A549 (cell line): Measurements from ENCODE around the gene LMF2. TPM values are rescaled to one million over a fixed set of nuclear protein-coding genes. Genes with fewer than 3 reads are reported as not detected.

ENCODE experiments used
- ATAC-seq, 2 experiments: fragments of 200-7000 bp in 1 of 2; fragments of >200 bp in 1 of 2; cut with Nextera tagmentation in 1 of 2; cut with Tn5 transposase in 1 of 2; 3 replicates each; pipeline versions ENCODE4 v1.8.0 to v1.9.1; 2018 to 2020; ENCODE audit warnings: mild to moderate bottlenecking in 1 of 2, moderate library complexity in 1 of 2
- CTCF ChIA-PET: fragments of 300-600 bp; sonication (Branson Sonifier 250); formaldehyde crosslinking; extraction: SDS; loops from one replicate; lab custom pipeline; 2021; ENCODE audit warnings: antibody characterized with exemption, inconsistent platforms; lab: Yijun Ruan, JAX
- POLR2A ChIA-PET: fragments of 350-600 bp; formaldehyde crosslinking; extraction: SDS; loops from one replicate; lab custom pipeline; 2021; ENCODE audit warnings: antibody characterized with exemption, inconsistent platforms; lab: Yijun Ruan, JAX
- DNase-seq, 2 experiments: peaks; one replicate each; pipeline versions ENCODE4 v3.0.0 to v3.0.0-alpha.2; 2011 to 2016; ENCODE audit warnings: low read depth in 1 of 2, low spot score in 1 of 2
- FAIRE-seq: peaks from 2 replicates; lab custom pipeline; 2011; peaks lifted over from hg19 to GRCh38; lab: Jason Lieb, UNC
- H3K27ac ChIP-seq, 2 experiments: fragments of >200 bp; sonication (Bioruptor Twin); formaldehyde crosslinking; 3 replicates each; pipeline ENCODE4 v1.5.1; 2016 to 2017
- H3K4me1 ChIP-seq: fragments of >200 bp; sonication (Bioruptor Twin); formaldehyde crosslinking; 3 replicates; pipeline ENCODE4 v1.6.1; 2016
- H3K4me2 ChIP-seq: fragments of >200 bp; sonication (Bioruptor Twin); formaldehyde crosslinking; 3 replicates; pipeline ENCODE4 v1.6.1; 2016
- H3K4me3 ChIP-seq: fragments of >200 bp; sonication (Bioruptor Twin); formaldehyde crosslinking; 3 replicates; pipeline ENCODE4 v1.5.1; 2016
- H3K9me3 ChIP-seq: fragments of >200 bp; sonication (Bioruptor Twin); formaldehyde crosslinking; 3 replicates; pipeline ENCODE4 v1.6.1; 2016
- BCL3 ChIP-seq: fragments of >200 bp; sonication (Bioruptor Twin); formaldehyde crosslinking; IDR thresholded peaks from 3 replicates; pipeline ENCODE4 v1.6.1; 2016
- EHF ChIP-seq: fragments of 250-450 bp; sonication (Bioruptor Pico); IDR thresholded peaks from 2 replicates; pipeline ENCODE4 v1.5.0; 2020; ENCODE audit warnings: mild to moderate bottlenecking
- ELK1 ChIP-seq: fragments of 150-350 bp; IDR thresholded peaks from 2 replicates; pipeline ENCODE4 v1.6.1; 2014; ENCODE audit warnings: low read depth, mild to moderate bottlenecking, low read length
- EP300 ChIP-seq, 2 experiments: fragments of >200 bp; sonication (Bioruptor Twin); formaldehyde crosslinking; IDR thresholded peaks; 2 replicates in 1 of 2; 3 replicates in 1 of 2; pipeline ENCODE4 v1.6.1; 2016 to 2017
- FOSB ChIP-seq: fragments of 250-450 bp; sonication (Bioruptor Pico); IDR thresholded peaks from 2 replicates; pipeline ENCODE4 v1.5.0; 2020; ENCODE audit warnings: mild to moderate bottlenecking, moderate library complexity
- GATA3 ChIP-seq: IDR thresholded peaks from 2 replicates; pipeline ENCODE4 v1.6.1; 2012; ENCODE audit warnings: borderline replicate concordance
- HEYL ChIP-seq: fragments of 250-450 bp; sonication (Bioruptor Pico); IDR thresholded peaks from 2 replicates; pipeline ENCODE4 v1.8.0; 2021; ENCODE audit warnings: mild to moderate bottlenecking, moderate library complexity
- HMGXB4 ChIP-seq: fragments of 250-450 bp; sonication (Bioruptor Pico); IDR thresholded peaks from 2 replicates; pipeline ENCODE4 v1.5.0; 2021; ENCODE audit warnings: mild to moderate bottlenecking, moderate library complexity, borderline replicate concordance
- HOXB13 ChIP-seq: fragments of 250-450 bp; sonication (Bioruptor Pico); IDR thresholded peaks from 2 replicates; pipeline ENCODE4 v1.5.0; 2020; ENCODE audit warnings: low read depth, mild to moderate bottlenecking, moderate library complexity
- JUNB ChIP-seq: fragments of >200 bp; sonication (Bioruptor Twin); formaldehyde crosslinking; IDR thresholded peaks from 2 replicates; pipeline ENCODE4 v1.6.1; 2016
- KDM1A ChIP-seq: fragments of 200-600 bp; sonication (generic); IDR thresholded peaks from 2 replicates; pipeline ENCODE4 v1.6.1; 2016; ENCODE audit warnings: low read depth, mild to moderate bottlenecking
- KDM5A ChIP-seq: fragments of 200-600 bp; sonication (generic); IDR thresholded peaks from 2 replicates; pipeline ENCODE4 v1.6.1; 2016; ENCODE audit warnings: antibody characterized with exemption, mild to moderate bottlenecking
- NFE2L2 ChIP-seq: fragments of 150-350 bp; conservative IDR thresholded peaks from 2 replicates; pipeline ENCODE4 v1.6.1; 2014; ENCODE audit warnings: low read length
- PBX3 ChIP-seq: IDR thresholded peaks from 2 replicates; pipeline ENCODE4 v1.6.1; 2012
- REST ChIP-seq: fragments of 200-600 bp; sonication (generic); IDR thresholded peaks from 2 replicates; pipeline ENCODE4 v1.6.1; 2016; ENCODE audit warnings: antibody characterized with exemption, mild to moderate bottlenecking, moderate library complexity
- RFX5 ChIP-seq: fragments of 450-650 bp; IDR thresholded peaks from 2 replicates; pipeline ENCODE4 v1.7.1; 2014; ENCODE audit warnings: antibody characterized with exemption, mild to moderate bottlenecking, moderate library complexity
- SMC3 ChIP-seq: fragments of >200 bp; sonication (Bioruptor Twin); formaldehyde crosslinking; IDR thresholded peaks from 3 replicates; pipeline ENCODE4 v1.6.1; 2018; ENCODE audit warnings: inconsistent platforms
- SREBF2 ChIP-seq: fragments of 450-650 bp; IDR thresholded peaks from 2 replicates; pipeline ENCODE4 v1.6.1; 2014; ENCODE audit warnings: mild to moderate bottlenecking, moderate library complexity
- TFCP2L1 ChIP-seq: fragments of 250-450 bp; sonication (Bioruptor Pico); IDR thresholded peaks from 2 replicates; pipeline ENCODE4 v1.5.0; 2021; ENCODE audit warnings: mild to moderate bottlenecking
- USF2 ChIP-seq: fragments of 450-650 bp; IDR thresholded peaks from 2 replicates; pipeline ENCODE4 v1.6.1; 2014; ENCODE audit warnings: antibody characterized with exemption
- ZSCAN20 ChIP-seq: fragments of 250-450 bp; sonication (Bioruptor Pico); IDR thresholded peaks from 2 replicates; pipeline ENCODE4 v1.8.0; 2022; ENCODE audit warnings: mild to moderate bottlenecking, moderate library complexity
- WGBS: methylation state at CpG from one replicate; pipeline ENCODE4 v1.1.6; 2017; ENCODE audit errors: missing lambda C conversion rate; 5-methylcytosine and 5-hydroxymethylcytosine counted together
- polyA plus RNA-seq, 4 experiments: library from polyadenylated mRNA; depleted of rRNA in 3 of 4; stranded (reverse); fragments of >200 nt; fragmentation: RNase III in 1 of 4; extraction: RNeasy Plus Mini Kit Qiagen cat#74134 plus additional on column Dnase treatment in 1 of 4; gene quantifications; 2 replicates in 3 of 4; 3 replicates in 1 of 4; pipeline ENCODE4 v1.2.3, GENCODE V29; 2011 to 2017

LMF2 gene
- polyA plus RNA-seq, 2 of the 4 experiments (the other 2 are of a cell fraction) = 13.0 to 32.5 TPM

GRCh38 chr22:50519151-50519550, 11.6 kb upstream of the LMF2 start:
- POLR2A ChIA-PET = no interaction called here
- no peak for TF ChIP-seq USF2
- TF ChIP-seq ZSCAN20 (CRISPR knock-in tag) = no peak
- TF ChIP-seq SMC3 = no peak
- Histone ChIP-seq H3K27ac (no peak overlapping the region), H3K4me1 (0 out of 3 replicates have a peak, but pooled peaks cover 2% of the 10 kb centered on the region), H3K4me2 (no peak overlapping the region), H3K4me3 (no peak overlapping the region), H3K9me3 (no peaks in the 10 kb centered on the region)
- CTCF ChIA-PET = interaction anchor here (1.1 to 1.5 kb wide), 4 partner anchors 10 to 102 kb away, joined by 3 to 6 read pairs (median 4); no protein-coding TSS in a partner anchor
- FAIRE-seq (no peak), DNase-seq (no peak), ATAC-seq (no peak)
- WGBS = 87% methylated on average over 5 of the region's 8 CpGs

GRCh38 chr22:50518606-50519005, 11.1 kb upstream of the LMF2 start:
- no peaks in the 10 kb centered on the region for H3K4me1 ChIP-seq
- DNase-seq (no peak), FAIRE-seq (no peak), ATAC-seq (no peak)
- no peak overlapping the region for H3K4me3 ChIP-seq
- no peak overlapping the region for H3K4me2 ChIP-seq
- H3K9me3 ChIP-seq = no peaks in the 10 kb centered on the region
- no peak overlapping the region for H3K27ac ChIP-seq
- ChIA-PET CTCF (interaction anchor here (1.1 to 1.5 kb wide), 3 partner anchors 10 to 102 kb away, joined by 3 to 6 read pairs (median 4); no protein-coding TSS in a partner anchor), POLR2A (no interaction called here)
- no peak for TF ChIP-seq GATA3
- no peak for TF ChIP-seq KDM1A
- no peak for TF ChIP-seq USF2
- 93% methylated on average over 3 of the region's 7 CpGs for WGBS

- H3K4me2 ChIP-seq = no peak overlapping the region
- ATAC-seq (no peak), DNase-seq (no peak), FAIRE-seq (no peak)
- no peak overlapping the region for H3K4me3 ChIP-seq
- TF ChIP-seq FOSB = no peak
- TF ChIP-seq HMGXB4 (CRISPR knock-in tag) = no peak
- no peak for TF ChIP-seq EP300 (IDR thresholded peaks at IDR 0.05)
- TF ChIP-seq PBX3 = no peak
- TF ChIP-seq EHF (CRISPR knock-in tag) = no peak
- no peak for TF ChIP-seq KDM5A
- TF ChIP-seq GATA3 = no peak
- no peak for TF ChIP-seq HOXB13
- no peak for TF ChIP-seq SREBF2
- TF ChIP-seq HEYL (CRISPR knock-in tag) = no peak
- no peak for TF ChIP-seq BCL3
- no peak for TF ChIP-seq SMC3
- TF ChIP-seq JUNB = no peak
- TF ChIP-seq REST = no peak
- no peak for TF ChIP-seq RFX5
- TF ChIP-seq ZSCAN20 (CRISPR knock-in tag) = no peak
- no peak for TF ChIP-seq TFCP2L1 (CRISPR knock-in tag)
- no peak for TF ChIP-seq ELK1
- TF ChIP-seq NFE2L2 = no peak
- no peaks in the 10 kb centered on the region for H3K9me3 ChIP-seq
- WGBS = 83% methylated on average over 9 of the region's 20 CpGs
- H3K27ac ChIP-seq = no peak overlapping the region
- ChIA-PET POLR2A (no interaction called here), CTCF (interaction anchor here (1.5 to 2.2 kb wide), 3 partner anchors 8 to 103 kb away, joined by 4 to 7 read pairs (median 6); partner anchors contain the start of gene SCO2)
- H3K4me1 ChIP-seq = no peaks in the 10 kb centered on the region
Observed at GRCh38 chr22:50517495-50518260, 10.2 kb upstream of the LMF2 start.
